Measurements from ENCODE around the gene GRHL3.
A peak's percentile ranks its signal among the peaks of the same experiment; 100 is the strongest.
"Not testable (repeated sequence)": the region's sequence is repeated elsewhere in the genome, so short reads cannot be mapped to it uniquely, and the experiment has no call there.

The GRHL3 gene

DNA sequence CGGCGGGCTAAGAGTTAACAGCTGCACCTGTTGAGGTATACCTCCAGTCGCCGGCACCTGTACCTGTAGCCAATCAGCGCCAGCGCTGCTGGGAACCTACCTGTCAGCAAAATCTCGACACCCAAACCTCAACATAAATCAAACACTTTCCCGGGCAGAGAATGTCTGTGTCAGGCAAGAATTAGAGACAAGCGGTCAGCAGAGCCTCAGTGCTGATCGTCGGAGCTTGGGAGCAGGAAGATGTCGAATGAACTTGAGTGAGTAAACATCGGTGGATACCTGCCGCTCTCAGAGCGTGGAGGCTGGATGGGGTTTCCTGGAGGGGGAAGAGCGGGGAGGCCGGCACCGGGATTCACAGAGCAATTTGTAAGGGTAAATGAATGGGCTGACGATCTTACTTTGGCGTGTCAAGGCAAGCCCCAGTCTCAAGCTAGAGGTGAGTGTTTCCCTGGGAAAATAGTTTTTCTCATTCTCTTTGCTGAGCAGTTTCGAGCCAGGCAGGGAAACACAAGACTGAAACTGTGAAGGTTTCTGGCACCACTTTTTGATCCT, at the start of gene GRHL3:
GRHL3 (plus strand) TSS at position 46 of the 552 bp plus-strand sequence; CDS start at position 241, 195 bp downstream.
- no peak for DNase-seq

DNA sequence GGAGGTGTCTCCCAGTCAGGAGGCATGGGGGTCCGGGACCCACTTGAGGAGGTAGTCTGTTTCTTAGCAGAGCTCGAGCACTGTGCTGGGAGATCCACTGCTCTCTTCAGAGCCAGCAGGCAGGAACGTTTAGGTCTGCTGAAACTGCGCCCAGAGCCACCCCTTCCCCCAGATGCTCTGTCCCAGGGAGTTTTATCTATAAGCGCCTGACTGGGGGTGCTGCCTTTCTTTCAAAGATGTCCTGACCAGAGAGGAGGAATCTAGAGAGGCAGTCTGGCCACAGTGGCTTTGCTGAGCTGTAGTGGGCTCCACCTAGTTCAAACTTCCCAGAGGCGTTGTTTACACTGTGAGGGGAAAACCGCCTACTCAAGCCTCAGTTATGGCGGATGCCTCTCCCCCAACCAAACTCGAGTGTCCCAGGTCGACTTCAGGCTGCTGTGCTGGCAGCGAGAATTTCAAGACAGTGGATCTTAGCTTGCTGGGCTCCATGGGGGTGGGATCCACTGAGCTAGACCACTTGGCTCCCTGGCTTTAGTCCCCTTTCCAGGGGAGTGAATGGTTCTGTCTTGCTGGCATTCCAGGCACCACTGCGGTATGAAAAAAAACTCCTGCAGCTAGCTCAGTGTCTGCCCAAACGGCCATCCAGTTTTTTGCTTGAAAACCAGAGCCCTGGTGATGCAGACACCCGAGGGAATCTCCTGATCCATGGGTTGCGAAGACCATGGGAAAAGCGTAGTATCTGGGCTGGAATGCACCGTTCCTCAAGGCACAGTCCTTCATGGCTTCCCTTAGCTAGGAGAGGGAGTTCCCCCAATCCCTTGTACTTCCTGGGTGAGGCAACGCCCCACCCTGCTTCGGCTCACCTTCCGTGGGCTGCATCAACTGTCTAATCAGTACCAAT, 44.7 kb upstream of the GRHL3 start:
- DNase-seq, result not testable (repeated sequence)

DNA sequence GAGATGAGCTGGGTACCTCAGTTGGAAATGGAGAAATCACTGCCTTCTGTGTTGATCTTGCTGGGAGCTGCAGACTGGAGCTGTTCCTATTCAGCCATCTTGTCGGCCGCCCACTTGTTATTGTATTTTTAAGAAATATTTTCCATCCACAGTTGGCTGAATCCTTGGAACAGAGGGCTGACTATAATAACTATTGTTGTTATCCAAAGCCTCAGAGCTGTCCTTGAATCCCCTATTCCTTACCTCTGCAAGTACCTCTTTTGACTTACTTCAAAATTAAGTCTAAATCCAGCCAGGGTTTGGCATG, 44.1 kb upstream of the GRHL3 start:
- no peak for DNase-seq

DNA sequence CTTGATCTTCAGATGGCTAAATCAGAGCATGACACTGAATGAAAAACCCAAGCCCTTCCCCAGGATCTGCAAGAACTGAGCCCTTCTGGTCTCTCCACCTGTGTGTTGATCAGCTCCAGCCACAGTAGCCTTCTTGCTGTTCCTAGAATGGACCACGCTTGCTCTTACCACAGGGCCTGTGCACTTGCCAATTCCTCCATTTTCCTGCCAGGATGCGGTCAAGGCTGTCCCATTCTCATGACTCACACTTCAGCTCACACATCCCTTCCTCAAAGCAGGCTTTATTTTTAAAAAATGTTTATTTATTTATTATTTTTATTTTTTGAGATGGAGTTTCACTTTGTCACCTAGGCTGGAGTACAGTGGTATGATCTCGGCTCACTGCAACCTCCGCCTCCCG, 43.6 kb upstream of the GRHL3 start:
- DNase-seq, result no peak

DNA sequence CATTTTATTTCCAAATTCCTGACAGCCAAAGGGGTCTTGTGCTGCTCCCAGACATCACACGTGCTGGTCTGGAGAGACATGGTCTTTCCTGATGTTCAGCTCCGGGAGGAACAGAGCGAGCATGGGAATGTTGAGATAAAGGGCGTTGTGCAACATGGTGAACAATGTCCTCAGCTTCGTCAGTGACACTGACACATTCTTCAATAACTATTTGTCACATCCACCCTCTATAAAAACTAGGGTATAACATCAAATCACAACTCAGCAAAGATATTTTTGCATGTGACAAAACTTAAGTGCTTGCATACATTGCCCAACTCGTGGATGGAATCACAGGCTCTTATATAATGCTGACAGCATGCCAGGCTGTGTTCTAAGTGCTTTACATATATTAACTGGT, 42.4 kb upstream of the GRHL3 start:
- DNase-seq, result no peak

DNA sequence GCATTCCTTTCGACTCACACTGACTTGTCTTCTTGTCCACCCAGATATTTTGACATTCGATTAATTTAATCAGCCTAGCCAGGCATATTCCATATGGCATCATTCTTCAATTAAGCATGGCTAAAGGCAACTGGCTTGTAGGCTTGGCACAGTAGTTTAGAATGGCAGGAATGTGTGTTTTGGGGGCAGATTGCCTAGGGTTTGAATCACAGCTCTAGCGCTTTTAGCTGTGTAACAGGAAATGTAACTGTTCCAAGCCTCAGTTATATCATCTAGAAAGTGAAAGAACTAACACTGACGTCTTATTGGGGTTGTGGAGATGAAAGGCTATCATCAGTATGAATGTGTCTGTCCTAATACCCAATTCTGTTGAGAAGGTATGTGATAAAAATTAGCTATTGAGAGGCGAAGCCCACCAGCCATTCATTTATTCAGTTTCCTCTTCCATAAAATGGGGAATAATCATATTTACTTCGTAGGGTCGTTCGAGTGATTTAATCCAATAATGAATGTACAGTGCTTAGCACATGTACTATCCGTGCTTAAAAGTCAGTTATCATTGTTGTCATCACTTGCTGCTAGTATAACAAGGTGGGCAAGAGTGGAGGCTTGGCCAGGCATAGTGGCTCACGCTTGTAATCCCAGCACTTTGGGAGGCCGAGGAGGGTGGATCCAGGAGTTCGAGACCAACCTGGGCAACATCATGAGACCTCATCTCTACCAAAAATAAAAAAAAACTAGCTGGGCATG, 41.6 kb upstream of the GRHL3 start:
- DNase-seq, result peak in 1 of 2 experiments; percentile 2

DNA sequence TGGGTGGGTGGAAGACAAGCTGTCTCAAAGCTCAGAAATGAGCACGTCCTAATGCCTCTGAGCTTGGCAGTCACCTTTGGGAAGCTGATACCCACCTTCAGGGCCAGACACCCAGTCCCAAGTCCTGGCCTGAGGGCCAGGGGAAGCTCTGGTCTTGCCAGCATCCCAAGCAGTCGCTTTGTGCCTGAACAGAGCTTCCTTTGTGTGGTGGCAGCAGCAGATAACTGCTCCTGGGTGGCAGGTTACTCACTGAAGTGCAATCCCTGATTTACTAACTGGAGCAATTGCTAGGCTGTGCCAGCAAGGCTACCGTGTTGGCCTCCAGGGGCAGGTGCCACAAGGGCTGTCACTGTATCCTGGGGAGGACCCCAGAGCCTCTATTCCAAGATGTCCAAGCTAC, 40.4 kb upstream of the GRHL3 start:
- DNase-seq, result no peak

DNA sequence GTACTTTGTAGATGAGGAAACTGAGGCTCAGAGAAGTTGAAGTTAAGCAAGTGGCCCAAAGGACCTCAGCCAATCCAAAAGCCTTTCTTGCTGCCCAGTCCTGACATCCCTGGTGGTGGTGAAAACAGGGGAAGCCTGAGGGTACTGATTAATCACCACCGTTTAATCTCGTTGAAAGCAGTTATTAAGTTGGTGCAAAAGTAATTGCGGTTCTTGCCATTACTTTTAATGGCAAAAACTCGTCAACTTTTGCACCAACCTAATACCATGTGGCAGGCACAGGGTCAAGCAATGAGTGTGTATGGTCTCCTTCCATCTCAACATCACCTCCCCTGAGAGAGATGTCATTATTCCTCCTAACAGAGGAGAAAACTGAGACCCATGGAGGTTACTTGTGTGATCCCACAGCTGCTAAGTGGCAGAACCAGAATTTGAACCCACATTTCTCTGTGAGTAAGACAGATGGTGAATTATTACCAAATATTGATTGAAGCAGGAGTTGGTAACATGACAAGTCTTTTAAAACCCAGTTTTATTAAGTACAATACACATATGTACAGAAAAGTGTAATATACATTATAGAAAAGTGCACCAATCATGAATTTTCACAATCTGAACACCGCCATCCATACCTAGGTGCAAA, 39.4 kb upstream of the GRHL3 start:
- DNase-seq, result no peak

DNA sequence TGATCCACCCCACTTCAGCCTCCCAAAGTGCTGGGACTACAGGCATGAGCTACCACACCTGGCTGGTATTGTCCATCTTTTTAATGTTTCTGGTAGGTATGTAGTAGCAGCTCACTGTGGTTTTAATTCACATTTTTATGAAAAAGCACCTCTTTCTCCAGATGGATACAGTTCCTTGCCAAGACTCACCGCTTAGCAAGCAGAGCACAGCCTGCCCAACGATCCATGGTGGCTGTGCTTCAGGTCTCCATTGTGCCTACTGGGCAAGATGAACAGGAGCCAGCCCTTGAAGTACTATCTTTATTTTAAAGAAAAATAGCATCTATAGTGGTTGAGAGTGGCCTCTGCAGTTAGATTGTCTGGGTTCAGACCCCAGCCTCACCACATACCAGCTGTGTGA, 37.6 kb upstream of the GRHL3 start:
- no peak for DNase-seq

DNA sequence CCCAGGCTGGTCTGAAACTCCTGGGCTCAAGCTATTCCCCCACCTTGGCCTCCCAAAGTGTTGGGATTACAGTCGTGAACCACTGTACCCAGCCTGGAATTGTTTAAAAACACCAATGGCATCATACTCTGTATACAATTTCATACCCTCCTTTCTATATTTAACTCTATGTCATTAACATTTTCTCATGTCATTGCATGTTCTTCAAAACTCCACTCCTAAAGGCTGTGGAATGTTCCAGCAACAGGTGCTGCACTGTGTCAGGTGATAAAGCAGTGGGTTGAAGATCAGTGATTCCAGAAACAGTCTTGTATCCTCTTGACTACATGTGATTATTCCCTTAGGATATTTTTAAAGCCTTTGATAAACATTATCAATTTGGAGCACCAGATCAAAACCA, 36.7 kb upstream of the GRHL3 start:
- no peak for DNase-seq

DNA sequence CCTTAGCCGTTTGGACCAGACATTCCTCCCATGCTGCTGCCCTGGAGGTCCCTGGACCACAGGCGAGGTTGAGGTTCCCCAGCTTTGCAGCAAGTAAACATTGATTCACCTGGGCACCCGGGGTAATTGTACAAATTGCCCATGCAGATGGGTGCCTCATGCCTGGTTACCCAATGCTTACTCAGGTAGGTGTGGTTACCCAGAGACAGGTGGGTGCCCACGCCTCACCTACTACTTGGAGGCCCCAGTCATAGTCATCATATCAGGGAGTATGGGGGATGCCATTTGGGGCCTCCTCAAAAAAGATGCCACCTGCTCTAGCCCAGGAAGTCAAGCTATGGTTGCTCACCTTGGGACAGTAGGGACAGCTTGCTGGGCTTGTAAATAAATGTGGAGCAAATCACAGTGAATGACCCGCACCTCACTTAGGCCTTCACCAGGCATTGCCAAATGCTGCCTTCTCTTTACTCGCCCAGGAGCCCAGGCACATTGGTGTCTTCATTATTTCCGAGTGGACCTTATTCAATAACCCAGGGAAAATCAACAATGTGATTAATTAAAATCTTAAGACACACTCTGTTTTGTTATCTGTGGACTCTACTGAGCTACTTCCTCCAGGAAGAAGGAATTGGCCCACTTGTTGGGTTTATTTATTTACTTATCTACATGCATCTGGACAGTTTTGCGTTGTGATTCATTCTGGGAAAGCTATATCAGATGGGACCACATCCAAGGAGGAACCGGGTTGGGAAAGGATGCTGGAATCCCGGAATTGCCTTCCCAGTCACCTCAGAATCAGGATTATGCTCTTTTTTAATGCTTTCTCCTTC, 35.6 kb upstream of the GRHL3 start:
- DNase-seq, result no peak

DNA sequence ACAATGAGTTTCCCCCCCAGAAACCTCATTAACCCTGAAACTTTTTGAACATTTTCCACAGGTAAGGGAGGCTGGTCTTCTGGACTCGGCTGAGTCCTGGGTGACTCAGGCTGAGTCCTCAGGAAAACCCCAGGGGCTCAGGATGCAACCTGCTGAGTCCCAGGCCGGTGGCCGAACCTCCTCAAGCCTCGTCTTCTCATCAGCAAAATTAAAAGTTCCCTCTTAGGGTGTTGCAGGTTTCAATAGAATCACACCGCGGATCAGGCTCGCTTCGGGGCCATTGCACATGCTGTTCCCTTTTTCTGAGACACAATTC, 35.0 kb upstream of the GRHL3 start:
- DNase-seq, result no peak

DNA sequence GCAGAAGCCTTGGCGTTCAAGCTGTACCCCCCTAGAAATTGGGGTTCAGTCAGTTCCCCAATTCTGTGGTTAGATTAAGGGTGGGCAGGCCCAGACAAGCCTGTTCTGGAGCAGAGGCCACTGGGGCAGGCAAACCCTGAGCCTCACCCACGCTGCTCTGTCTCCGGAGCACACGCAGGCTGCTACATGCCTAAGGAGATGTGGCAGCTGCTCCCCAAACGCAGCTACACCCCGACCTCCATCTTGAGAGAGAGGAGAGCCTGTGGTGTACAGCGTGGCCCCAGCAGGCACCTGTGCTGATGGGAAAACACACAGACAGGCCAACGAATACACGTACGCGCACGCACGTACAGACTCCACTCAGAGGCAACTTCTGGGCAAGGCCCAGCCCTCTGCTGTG, 33.9 kb upstream of the GRHL3 start:
- DNase-seq, result no peak

DNA sequence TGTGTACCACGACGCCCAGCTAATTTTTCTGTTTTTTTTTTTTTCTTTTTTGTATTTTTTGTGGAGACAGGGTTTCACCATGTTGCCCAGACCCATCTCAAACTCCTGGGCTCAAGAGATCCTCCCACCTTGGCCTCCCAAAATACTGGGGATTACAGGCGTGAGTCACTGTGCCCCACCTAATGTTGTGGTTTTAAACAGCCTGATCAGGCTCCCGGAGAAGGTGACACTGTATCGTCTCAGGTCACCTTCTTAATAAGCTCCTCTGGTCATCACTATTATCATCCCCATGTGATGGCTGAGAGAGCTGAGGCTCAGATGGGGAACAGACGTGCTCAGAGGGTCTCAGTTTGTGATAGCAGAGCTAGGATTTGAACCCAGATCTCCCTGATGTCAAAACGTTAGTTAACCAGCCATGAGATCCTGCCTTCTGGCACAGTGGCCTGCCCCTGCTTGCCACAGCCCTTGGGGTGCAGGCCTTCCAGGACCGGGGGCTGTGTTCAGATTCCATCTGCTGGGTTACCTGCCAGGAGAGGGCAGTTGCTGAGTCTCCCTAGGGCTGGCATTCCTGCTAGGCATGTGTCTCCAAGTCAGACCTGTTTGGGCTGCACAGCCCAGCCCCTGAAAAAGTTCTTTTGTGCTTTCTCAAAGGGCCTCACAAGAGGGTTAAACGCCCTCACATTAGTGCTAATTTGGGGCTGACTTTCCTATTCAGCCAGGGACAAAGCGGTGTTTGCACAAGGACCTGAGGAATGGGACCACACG, 32.7 kb upstream of the GRHL3 start:
- DNase-seq, result no peak

DNA sequence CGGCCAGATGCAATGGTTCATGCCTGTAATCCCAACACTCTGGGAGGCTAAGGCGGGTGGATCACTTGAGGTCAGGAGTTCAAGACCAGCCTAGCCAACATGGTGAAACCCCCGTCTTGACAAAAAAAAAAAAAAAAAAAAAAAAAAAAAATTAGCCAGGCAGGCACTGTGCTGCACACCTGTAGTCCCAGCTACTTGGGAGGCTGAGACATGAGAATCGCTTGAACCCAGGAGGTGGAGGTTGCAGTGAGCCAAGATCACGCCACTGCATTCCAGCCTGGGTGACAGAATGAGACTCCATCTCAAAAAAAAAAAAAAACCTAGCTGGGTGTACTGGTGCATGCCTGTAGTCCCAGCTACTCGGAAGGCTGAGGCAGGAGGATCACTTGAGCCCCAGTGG, 31.4 kb upstream of the GRHL3 start:
- not testable (repeated sequence) for DNase-seq

DNA sequence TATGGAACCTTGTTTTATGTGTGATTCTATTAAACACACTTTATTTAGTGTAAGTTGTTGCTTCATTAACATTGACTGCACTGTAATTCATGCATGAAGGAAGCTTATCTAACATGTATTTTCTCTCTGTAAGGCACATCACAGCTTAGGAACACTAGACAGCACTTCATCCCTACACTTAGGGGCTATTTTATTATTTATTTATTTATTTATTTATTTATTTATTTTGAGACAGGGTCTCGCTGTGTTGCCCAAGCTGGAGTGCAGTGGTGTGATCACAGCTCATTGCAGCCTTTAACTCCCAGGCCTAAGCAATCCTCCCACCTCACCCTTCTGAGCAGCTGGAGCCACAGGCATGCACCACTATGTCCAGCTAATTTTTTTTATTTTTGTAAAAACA, 30.7 kb upstream of the GRHL3 start:
- no peak for DNase-seq

DNA sequence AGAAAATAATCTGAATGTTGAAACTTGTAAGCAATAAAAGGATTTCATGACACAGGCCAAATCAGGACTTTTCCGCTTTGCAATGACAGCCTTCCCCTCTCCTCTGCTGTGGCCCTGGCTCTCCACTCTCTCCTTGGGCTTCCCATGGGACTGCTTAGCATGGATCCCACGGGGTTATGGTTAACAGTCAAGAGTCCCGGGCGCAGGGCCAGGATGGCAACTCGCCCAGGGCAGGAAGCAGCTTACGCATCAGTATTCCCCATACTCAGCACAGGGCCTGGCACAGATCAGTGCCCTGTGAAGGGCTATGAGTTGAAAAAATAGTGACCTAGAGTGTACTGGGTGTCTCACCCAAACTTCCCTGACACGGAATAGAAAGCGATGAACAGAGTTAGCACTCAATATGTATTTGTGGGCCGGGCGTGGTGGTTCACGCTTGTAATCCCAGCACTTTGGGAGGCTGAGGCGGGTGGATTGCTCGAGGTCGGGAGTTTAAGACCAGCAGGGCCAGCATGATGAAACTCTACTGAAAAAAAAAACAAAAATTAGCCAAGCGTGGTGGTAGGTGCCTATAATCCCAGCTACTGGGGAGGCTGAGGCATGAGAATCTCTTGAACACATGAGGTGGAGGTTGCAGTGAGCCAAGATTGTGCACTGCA, 29.1 kb upstream of the GRHL3 start:
- DNase-seq, result peak; percentile 85 to 91

DNA sequence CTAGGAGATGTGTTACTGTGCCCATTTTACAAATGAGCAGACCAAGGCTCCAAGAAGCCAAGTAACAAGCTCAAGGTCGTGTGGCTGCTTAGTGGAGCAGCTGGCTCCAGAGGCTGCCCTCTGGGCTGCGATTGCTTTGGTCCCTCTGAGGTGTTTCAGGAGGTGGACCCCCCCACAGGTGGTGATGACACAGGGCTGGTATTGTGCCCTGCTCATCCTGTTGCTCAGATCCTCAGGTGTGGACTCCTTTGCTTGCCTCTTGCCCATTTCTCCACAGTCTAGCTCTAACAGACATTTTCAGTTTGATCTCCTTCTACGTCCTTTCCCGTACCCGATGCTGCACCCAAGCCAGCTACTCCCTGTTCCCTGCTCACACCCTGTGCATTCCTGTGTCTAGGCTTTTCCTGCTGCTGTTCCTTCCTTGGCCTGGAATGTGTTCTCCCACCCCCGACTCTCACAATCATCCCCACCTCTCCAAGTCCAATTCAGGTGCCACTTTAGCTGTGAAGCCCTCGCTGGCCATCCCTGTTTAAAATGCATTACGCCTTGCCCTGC, 28.1 kb upstream of the GRHL3 start:
- DNase-seq, result no peak

DNA sequence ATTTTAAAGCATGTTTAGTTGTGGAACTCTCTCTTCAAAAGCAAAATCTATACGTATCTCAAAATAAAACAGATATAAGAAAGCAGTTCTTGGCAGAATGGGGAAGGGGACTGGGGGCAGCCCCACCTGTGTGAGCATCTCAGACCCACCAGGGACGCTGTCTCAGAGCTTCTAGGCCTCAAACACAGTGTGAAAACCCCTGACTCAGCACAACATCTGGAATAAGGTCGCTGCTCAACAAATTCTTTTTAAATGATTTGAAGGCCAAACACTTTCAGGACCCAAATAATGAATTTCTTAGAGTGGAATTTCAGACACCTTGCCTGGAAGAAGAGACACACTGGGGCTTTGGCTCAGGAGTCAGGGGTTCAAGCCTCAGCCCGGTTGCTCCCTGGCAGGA, 27.1 kb upstream of the GRHL3 start:
- DNase-seq, result no peak

DNA sequence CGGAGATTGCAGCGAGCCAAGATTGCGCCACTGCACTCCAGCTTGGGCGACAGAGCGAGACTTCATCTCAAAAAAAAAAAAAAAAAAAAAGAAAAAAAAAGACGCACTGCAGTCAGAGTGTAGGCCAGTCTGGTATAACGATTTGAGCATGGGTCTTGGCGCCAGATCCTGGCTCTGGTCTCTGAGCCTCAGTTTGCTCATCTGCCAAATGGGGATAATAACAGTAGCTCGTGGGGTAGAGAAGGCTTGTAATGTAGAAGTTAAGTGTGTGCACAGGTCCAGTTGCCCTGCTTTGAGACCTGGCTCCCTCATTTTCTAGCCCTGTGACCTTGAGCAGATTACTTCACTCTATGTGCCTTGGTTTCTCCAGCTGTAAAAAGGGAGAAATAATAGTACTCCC, 26.3 kb upstream of the GRHL3 start:
- no peak for DNase-seq

Measured in NCI-H524 (cell line).